Glomerular visceral epithelial cell (primary cell): ENCODE measurements around the gene IL17RC.

Experiments used
- DNase-seq: peaks from one replicate; pipeline ENCODE4 v3.0.0-alpha.2; 2016; ENCODE audit errors: extremely low spot score

IL17RC gene

DNA sequence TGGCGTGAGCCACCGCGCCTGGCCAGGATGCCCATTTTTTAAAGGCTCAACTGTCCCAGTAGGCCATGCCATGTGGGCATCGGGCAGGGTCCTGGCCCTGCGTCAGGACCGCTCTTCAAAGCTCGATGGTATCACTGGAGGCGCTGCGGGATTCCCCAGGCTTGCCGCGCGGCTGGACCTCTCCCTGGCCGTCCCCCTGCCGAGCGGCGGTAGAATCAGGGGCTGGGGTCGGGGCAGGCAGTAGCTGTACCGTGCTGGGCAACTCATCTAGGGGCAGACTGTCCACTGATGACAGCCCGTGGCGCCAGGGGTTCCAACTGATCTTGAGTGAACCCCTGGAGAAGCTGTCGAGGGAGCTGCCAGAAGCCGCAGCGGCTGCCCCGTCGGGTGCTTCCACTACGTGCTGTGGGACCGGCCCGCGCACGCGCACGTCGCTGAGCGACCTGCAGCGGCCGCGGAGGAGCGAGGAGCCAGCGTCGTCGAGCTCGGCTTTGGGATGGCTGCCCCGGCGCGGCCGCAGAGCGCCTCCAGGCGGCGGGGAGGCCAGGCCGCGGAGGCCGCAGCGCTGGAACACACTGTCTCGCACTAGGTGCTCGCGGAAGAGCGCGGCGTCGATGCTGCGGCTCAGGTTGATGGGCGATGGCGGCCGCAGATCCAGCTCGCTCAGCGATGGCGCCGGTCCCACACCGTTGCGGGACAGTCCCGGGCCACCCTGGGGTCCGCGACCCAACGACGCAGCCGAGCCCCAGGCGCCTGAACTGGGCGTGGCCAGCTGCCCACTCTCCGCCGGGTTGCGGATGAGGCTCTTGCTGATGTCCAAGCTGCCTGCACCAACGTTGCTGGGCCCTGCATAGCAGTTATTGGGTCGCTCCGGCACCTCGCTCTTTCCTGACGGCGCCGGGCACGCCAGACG lies 29.5 kb downstream of the IL17RC start:
- DNase-seq: peak; percentile 83

DNA sequence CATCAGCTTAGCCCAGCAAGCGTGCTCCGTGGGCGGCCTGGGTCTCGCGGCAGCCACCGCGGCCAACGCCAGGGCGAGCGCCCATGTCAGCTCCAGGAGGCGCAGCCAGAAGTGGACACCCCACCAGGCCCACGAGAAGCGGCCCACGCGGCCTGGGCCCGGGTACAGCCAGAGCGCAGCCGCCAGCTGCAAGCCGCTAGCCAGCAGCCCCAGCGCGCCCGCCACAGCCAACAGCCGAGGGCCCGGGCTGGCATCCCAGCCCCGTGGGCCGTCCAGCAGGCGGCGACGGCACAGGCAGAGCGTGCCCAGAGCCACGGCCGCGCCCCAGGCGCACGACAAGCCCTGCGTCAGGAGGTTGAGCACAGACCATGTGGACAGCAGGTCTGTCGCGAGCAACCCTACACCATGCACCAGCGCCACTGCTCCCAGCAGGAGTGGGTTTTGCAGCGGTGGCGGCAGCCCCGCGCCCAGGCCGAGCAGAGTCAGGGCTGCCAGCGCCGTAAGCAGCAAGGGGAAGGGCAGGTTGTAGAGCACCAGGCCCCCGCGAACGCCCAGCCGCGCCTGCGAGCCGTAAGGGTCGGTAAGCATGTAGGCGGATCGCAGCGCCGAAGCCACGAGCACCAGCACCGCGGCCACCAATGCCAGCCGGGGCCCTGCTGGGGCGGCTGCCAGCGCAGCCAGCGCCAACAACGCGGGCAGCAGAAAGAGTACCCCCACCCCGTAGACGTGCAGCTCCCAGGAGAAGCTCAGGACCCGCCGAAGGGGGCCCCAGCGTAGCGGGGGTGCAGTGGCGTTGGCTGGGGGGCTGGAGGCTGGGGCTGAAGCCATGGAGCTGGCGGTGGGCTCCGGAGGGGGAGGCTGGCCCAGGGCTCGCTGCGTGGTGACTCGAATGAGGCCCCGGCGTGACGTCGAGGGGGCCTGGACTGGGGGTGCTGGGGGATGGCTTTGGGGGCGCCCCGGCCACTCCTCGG lies 30.4 kb downstream of the IL17RC start:
- no peak for DNase-seq

DNA sequence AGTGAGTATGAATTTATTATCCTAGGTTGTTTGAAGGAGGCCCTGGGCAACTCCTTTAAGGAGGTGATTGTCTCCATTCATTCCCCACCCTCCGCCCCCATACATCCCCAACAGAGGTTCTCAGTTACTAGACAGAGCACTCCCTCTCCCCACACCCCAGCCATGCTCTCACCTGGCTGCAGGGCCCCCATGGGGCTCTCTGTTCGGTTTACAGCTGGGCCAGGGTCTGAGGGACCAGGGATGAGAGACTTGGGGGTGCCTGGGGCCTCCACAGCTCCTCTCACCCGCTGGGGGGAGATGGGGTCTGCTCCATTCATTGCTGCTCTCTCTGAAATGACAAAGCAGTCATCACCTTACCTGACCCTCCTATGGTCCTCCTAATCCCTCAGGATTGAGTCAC lies 31.7 kb downstream of the IL17RC start:
- DNase-seq: no peak

DNA sequence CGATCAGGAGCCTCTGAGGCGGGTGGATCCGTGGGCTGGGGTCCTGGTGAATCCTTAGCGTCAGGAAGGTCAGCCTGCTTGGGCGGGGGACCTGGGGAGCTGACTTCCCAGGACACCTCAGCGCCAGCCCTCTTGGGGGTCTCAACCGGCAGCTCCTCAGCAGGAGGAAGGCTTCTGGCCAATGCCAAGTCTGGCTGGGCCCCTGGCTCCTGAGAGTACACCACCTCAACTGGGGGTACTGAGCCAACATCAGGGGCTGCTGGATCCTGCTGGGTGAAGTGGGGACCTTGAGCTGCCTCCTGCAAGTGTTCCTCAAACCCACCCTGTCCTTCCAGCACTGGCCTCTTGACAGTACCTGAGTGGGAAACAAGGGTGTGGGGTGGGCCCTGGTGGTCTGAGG lies 32.2 kb downstream of the IL17RC start:
- no peak for DNase-seq

DNA sequence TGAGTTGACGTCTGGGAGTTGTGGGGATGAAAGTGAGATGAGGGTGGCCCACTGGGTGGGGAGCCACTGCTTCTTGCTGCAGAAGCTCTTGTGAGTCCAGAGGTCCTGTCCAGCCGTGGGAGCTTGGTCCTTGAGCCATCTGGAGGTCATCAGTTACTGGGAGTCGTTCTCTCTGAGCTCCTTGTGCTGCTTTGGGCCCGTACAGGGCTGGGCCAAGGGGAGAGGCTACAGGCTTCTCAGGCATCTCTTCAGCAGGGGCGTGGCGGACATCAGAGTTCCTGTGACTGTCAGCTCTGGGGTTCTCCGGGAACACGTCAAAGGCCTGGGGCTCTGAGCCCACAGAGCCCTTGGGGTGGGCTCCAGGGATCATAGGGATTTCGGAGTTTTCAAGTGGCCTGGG lies 32.7 kb downstream of the IL17RC start:
- DNase-seq: no peak

DNA sequence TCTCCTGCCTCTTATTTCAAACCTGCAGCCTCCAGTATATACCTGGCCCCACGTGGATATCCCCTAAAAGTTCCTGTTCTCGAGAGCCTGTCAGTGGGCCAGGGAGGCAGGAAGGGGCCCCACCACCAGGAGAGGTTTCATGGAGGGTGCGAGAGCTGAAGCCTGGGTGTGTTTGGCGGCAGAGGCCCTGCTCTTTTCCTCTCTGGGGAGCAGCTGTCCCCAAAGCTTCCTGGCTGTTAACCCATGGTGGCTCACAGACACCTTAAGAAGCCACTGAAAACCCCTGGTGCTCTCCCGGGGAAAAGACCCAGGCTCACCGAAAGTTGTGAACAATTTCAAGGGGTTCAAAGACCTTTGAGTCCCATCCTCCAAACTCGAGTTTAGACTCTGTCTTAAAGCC lies 34.2 kb downstream of the IL17RC start:
- DNase-seq: no peak

DNA sequence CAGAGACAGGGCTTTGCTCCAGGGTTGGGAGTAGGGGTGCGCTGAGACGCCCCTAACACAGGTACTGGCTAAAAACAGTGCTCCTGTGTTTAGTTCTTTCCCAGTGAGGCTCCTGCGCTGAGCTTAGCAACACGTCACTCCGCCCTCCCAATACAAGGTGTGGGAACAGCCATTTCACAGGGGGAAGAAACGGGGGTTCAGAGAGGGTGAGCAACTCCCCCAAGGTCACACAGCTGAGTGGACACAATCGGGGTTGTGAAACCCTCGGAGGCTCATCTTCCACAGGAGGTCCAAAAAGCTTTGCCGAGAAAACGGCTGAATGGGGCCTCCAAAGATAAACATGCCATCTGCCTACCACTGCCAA lies 34.7 kb downstream of the IL17RC start:
- DNase-seq: no peak

DNA sequence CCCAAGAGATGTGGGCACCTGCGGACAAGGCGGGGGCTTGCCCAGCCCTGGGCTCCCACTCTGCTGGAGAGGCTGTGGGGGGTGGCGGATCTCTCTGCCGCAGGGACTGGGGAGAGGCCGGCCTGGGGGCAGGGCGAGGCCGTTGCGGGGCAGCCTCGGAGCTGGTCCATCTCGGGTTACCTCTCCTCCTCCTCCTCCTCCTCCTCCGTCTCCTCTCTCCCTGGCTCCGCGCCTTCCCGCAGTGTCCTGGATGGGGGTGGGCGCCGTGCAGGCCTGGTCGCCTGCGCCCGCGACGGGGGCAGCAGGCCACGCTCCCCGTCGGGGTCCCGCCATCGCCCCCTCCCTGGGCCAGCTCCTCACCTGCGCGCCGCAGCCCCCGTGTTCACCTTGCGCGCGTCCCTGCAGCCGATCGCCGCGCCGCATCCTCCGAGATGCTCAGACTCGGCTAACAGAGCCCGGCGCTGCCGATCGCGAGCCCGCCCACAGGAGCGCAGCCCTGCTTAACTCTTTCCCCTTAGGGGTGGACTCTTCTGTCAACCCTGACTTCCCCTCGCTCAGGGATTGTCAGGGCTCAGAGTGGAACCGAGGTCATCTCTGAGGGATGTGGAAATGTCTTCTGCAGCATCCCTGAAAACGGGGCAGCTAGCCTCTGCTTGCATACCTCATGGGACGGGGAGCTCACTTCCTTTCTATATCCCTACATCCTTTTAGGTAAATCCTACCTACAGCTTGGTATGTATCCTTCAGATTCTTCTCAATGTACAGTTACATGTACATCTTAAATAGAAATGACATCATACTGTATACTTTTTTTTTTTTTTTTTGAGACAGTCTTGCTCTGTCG lies 35.3 kb downstream of the IL17RC start, which contains the start of gene PRRT3:
PRRT3 (minus strand) TSS at position 447 of the 844 bp plus-strand sequence. CDS start 2,293 bp downstream, outside the sequence.
- DNase-seq: peak; percentile 42

DNA sequence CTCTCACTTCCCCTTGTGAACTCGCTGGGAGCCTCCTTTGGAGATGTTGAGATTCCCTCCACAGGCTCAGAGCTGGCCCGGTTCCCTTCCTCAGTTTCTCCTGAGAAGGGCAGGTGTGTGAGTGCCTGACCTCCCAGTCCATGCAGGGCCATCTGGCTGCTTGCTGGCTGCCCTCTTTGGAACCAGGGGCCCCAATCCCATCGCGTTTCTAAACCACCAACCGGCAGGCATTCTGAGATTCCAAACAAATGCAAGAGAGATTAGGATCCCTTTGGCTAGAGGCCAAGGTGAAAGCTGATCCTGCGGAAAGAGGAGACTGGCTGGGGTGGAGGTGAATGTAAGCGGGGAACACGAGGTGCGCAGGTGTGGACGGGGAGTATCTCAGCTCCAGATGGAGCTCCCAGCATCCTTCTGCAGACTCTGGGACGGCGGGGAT lies 38.2 kb downstream of the IL17RC start:
- no peak for DNase-seq

DNA sequence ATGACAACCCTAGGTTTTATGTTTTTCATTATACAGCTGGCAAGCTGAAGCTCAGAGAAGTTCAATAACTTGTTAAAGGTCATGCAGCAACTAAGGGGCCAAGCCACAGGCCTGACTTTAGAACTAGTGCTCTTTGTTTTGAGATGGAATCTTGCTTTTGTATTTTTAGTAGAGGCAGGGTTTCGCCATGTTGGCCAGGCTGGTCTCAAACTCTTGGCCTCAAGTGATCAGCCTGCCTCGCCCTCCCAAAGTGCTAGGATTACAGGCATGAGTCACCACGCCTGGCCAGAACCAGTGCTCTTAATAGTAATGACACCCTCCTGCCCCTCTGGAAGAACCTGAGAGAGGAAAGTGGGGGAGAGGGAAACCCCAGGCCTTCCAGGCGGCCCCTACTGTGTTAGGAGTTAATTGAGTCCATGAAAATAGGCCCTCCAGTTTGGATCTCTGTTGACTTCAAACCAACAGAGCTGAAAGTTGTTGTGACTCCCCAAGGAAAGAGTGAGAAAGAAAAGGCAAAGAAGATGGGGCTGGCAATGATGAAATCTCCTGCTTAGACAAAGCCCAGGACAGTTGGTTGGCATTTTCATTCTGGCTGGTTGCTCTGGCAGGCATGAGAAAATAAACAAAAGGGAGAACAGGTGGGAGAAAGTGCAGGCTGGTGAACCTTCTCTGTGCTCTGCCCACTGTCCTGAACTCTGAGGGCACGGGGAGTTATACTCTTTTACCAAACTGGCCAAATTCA lies 38.9 kb downstream of the IL17RC start:
- no peak for DNase-seq

DNA sequence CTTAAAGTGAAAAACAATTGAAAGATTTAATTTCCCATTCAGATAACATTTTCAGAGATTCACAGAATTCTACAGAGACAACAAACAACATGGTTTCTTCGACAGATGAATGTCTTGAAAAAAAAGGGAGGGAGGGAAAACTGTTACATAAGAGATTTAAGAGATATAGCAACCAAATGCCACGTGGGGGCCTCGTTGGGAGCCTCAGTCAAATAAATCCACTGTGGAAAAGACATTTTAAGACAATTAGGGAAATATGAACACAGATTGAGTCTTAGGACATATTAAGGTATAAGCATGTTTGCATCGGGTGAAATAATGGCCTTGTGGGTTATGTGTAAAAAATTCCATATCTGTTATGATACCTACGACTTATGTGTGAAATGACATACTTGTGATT lies 40.3 kb downstream of the IL17RC start:
- no peak for DNase-seq

DNA sequence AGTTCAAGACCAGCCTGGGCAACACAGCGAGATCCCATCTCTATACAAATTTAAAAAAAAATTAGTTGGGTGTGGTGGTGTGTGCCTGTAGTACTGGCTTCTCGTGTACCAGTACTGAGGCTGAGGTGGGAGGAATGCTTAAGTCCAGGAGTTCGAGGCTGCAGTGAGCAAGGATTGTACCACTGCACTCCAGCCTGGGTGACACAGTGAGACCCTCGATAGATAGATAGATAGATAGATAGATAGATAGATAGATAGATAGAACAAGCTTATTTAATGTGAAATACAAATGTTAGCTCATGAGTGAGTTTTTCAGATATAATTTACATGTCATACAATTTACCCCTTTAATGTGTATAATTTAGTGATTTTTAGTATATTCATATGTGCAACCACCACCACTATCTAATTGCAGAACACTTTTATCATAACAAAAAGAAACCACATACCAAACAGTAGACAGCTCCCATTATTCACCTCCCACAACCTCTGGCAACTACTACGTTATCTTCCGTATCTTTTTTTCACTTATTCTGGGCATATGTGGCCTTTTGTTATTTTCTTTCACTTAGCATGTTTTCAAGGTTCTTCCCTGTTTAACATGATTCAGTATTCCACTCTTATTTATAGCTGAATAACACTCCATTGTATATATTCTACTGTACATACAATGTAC lies 48.4 kb downstream of the IL17RC start:
- no peak for DNase-seq

DNA sequence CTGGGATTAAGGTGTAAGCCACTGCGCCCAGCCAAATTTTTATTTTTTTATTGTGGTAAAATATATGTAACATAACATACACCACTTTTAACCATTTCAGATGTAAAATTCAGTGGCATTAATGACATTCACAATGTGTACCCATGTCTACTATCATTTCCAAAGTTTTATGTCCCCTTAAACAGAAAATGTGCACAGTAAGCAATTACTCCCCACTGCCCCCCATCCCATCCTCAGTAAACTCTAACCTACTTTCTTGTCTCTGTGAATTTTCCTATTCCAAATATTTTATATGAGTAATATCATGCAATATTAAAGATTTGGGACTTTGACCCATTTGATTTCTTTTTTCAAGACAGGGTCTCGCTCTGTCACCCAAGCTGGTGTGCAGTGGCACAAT lies 49.9 kb downstream of the IL17RC start:
- DNase-seq: no peak

DNA sequence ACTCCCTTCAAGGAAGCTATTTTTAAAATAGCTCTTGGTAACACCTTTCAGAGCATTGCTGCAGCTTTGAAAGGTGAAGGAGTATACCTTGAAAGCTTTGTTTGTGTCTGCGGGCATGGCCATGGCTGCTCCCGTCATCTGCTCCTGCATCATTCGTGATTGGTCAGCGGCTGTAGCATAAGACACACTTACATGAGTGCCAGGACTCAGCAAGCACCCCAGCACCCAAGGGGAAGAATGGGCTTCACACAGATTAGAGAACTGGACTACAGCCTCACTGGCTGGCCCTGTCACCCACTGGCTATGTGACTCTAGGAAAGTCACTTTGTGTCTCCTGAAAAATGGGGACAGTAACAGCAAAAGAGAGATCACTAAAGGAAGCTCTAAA lies 52.7 kb downstream of the IL17RC start:
- DNase-seq: no peak

DNA sequence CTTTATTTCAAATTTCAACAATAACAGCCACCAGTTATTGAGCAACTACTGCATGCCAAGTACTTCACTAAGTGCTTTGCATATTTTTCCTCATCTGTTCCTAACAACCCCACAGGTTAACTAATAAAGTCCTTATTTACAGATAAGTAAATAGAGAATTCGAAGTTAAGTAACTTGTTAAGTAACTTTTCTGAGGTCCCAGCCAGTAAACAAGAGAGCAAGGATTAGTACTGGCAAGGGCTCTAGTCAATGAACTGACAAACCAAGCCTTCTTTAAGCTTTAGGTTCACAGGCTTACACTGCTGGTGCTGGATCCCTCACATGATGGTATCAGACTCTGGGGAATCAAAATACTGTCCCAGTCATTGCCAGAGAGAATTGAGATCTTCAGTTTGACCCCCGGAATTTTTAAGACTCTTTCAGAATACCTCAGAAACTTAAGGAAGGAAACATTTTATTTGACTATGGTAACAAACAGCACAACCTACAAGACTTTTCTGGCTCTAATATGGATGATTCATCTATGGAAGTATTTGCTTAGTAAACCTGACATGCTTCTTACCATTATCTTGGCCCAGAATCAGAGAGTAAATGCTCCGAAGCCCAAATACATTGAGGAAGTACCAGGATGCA lies 53.2 kb downstream of the IL17RC start:
- DNase-seq: peak; percentile 22

DNA sequence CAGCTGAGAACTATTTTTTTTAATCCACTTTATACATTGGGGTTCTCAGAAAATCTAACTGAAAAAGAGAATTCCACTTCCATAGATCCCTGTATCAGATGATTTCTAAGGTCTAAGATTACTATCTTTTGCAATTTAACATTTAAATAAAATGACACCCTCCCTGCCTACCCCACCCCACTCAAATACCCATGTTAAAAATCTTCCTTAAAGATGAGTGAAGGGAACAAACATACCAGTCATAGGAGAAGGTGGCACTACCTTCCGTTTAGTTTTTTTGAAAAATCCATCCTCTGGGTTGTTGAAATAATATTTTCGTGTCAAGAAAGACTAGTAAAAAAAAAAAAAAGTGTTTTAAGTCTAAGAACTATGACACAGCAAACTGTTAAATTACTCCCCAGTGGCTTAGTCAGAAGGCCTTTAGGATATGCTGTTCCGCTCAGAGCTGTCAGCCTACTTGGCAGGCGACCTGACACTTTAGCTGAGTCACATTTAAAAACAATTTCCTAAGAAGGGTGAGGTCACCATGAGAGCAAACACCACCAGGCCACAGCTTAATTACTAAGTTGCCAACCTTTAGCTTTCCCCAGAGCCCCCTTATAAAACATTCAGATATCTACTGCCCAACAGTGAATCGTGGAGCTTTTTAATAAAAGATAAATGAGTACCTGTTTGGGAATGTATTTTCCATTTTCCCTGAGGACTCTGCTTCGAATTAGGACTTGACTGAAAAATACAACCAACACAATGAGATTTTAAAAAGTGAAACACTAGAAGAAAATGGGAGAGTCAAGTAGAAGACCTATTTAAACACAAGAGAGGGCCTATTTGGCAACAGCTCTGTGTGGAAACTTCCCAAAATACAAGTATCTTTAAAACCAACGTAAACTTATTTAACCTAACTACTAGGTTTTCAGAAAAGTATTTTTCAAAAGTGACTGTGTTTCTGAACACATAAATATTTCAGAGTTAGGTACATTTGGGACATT lies 60.1 kb downstream of the IL17RC start:
- peak; percentile 86 for DNase-seq

DNA sequence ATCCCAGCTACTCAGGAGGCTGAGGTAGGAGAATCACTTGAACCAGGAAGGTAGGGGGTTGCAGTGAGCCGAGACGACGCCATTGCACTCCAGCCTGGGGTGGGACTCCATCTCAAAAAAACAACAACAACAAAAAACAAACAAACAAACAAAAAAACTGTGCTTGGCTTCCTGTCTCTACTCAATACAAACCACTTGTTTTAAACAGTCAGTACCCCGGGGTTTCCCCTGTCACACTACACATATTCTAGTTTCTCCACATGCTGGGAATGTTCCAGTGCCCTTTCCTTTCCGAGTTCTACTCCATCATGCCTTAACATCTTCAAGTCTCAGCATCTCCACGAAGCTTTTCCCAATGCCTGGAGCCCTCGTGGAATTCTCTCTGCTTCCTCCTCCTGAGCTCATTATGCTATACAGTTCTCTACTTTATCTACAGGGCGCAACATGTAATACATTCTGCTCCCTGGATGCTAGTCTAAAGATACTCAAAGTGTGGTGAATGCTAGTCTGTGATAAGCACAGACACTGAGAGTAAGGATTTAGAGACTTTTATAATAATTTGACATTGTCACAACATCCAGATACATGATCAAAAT lies 61.9 kb downstream of the IL17RC start:
- no peak for DNase-seq

DNA sequence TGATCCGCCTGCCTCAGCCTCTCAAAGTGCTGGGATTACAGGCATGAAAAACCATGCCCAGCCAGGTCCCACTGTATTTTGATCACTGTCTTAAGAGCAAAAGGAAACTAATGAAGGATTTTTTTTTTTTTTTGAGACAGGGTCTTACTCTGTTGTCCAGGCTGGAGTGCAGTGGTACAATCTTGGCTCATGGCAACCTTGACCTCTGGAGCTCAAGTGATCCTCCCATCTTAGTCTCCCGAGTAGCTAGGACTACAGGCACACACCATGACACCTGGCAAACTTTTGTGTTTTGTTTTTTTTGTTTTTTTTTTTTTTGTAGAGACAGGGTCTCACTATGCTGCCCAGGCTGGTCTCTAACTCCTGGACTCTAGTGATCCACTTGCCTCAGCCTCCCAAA lies 63.4 kb downstream of the IL17RC start:
- no peak for DNase-seq
